SK-N-SH (cell line): ENCODE data around the gene MYO9A. TPM values are rescaled to one million over a fixed set of nuclear protein-coding genes. Genes with fewer than 3 reads are reported as not detected.

Experiments used
- CTCF ChIA-PET: fragments of 300-600, 350-600 bp; formaldehyde crosslinking; extraction: SDS; loops from one replicate; lab custom pipeline; 2021; lab: Yijun Ruan, JAX
- POLR2A ChIA-PET: fragments of 350-600 bp; sonication (Branson Sonifier 250); formaldehyde crosslinking; extraction: SDS; loops from one replicate; lab custom pipeline; 2020; ENCODE audit warnings: antibody characterized with exemption, inconsistent platforms; lab: Yijun Ruan, JAX
- DNase-seq: peaks from one replicate; pipeline ENCODE4 v3.0.0; 2012
- H2AFZ ChIP-seq: fragments of 200-600 bp; sonication (generic); 2 replicates; pipeline ENCODE4 v1.8.1; 2016; ENCODE audit warnings: antibody characterized with exemption, mild to moderate bottlenecking, low read depth
- H3F3A ChIP-seq: fragments of 200-600 bp; sonication (generic); replicated peaks from 2 replicates; pipeline ENCODE3; 2016; ENCODE audit warnings: antibody characterized with exemption, mild to moderate bottlenecking; ENCODE audit not compliant: insufficient read depth
- H3K27ac ChIP-seq, 2 experiments: fragments of 200-500 bp in 1 of 2; fragments of 200-600 bp in 1 of 2; sonication (Bioruptor generic) in 1 of 2; sonication (generic), shearing (Covaris generic) in 1 of 2; 2 replicates each; pipeline versions ENCODE4 v1.5.1 to v1.6.1; 2014 to 2016; ENCODE audit warnings: low read depth in 2 of 2, inconsistent platforms in 1 of 2, low read length in 1 of 2, mild to moderate bottlenecking in 1 of 2, mixed read lengths in 1 of 2
- H3K27me3 ChIP-seq: fragments of 200-600 bp; sonication (generic), shearing (Covaris generic); 2 replicates; pipeline ENCODE4 v1.6.1; 2016; ENCODE audit warnings: mixed run types; ENCODE audit not compliant: insufficient read depth
- H3K36me3 ChIP-seq, 2 experiments: fragments of 200-500 bp in 1 of 2; fragments of 200-600 bp in 1 of 2; sonication (Bioruptor generic) in 1 of 2; sonication (generic) in 1 of 2; replicated peaks in 1 of 2; 2 replicates each; pipeline versions ENCODE3 to v1.5.1; 2014 to 2016; ENCODE audit warnings: low read length in 1 of 2, mild to moderate bottlenecking in 1 of 2; ENCODE audit not compliant: insufficient read depth in 2 of 2, control insufficient read depth in 1 of 2
- H3K4me1 ChIP-seq, 2 experiments: fragments of 200-500 bp in 1 of 2; fragments of 200-600 bp in 1 of 2; sonication (Bioruptor generic) in 1 of 2; sonication (generic), shearing (Covaris generic) in 1 of 2; 2 replicates each; pipeline versions ENCODE4 v1.5.1 to v1.6.1; 2014 to 2016; ENCODE audit warnings: low read depth in 1 of 2, low read length in 1 of 2, mixed run types in 1 of 2; ENCODE audit not compliant: insufficient read depth in 2 of 2, control insufficient read depth in 1 of 2
- H3K4me2 ChIP-seq: fragments of 200-600 bp; sonication (generic), shearing (Covaris generic); 2 replicates; pipeline ENCODE4 v1.6.1; 2017; ENCODE audit warnings: mixed run types
- H3K4me3 ChIP-seq, 2 experiments: fragments of 200-500 bp in 1 of 2; fragments of 200-600 bp in 1 of 2; sonication (Bioruptor generic) in 1 of 2; sonication (generic), shearing (Covaris generic) in 1 of 2; 2 replicates each; pipeline versions ENCODE4 v1.5.1 to v1.8.1; 2014 to 2016; ENCODE audit warnings: low read depth in 2 of 2, inconsistent platforms in 1 of 2, low read length in 1 of 2, mild to moderate bottlenecking in 1 of 2, mixed read lengths in 1 of 2, moderate library complexity in 1 of 2
- H3K79me2 ChIP-seq: fragments of 200-600 bp; sonication (generic); 2 replicates; pipeline ENCODE4 v1.8.1; 2017; ENCODE audit warnings: mild to moderate bottlenecking; ENCODE audit not compliant: insufficient read depth
- H3K9ac ChIP-seq: fragments of 200-600 bp; sonication (generic); 2 replicates; pipeline ENCODE4 v1.6.1; 2017; ENCODE audit warnings: mixed run types
- H3K9me2 ChIP-seq: fragments of 200-600 bp; sonication (generic); 2 replicates; pipeline ENCODE4 v1.6.1; 2017; ENCODE audit warnings: mixed run types
- H3K9me3 ChIP-seq: fragments of 200-600 bp; sonication (generic); 2 replicates; pipeline ENCODE4 v1.6.1; 2017; ENCODE audit warnings: mixed run types, mild to moderate bottlenecking, moderate library complexity
- H4K20me1 ChIP-seq: fragments of 200-600 bp; sonication (generic); 2 replicates; pipeline ENCODE4 v1.6.1; 2017; ENCODE audit warnings: mild to moderate bottlenecking, mixed run types; ENCODE audit not compliant: insufficient read depth
- CHD2 ChIP-seq: fragments of 150-350 bp; IDR thresholded peaks from 2 replicates; pipeline ENCODE4 v1.6.1; 2018; ENCODE audit warnings: low read length; ENCODE audit not compliant: partially characterized antibody
- EP300 ChIP-seq, 2 experiments: IDR thresholded peaks; 2 replicates each; pipeline versions ENCODE4 v1.4.0 to v1.6.1; 2012; ENCODE audit warnings: borderline replicate concordance in 1 of 2, low read depth in 1 of 2, low read length in 1 of 2
- EZH2phosphoT487 ChIP-seq: fragments of 200-600 bp; sonication (generic); IDR thresholded peaks from 2 replicates; pipeline ENCODE4 v1.6.1; 2017; ENCODE audit warnings: low read depth, mixed run types, mild to moderate bottlenecking, antibody characterized with exemption, moderate library complexity, borderline replicate concordance
- FOXM1 ChIP-seq: IDR thresholded peaks from 2 replicates; pipeline ENCODE4 v1.4.0; 2012; ENCODE audit warnings: low read depth, mild to moderate bottlenecking
- GATA2 ChIP-seq: sonication (generic); formaldehyde crosslinking; IDR thresholded peaks from 2 replicates; pipeline ENCODE4 v1.5.0; 2020; ENCODE audit warnings: mild to moderate bottlenecking, missing genetic modification reagents
- MXI1 ChIP-seq: IDR thresholded peaks from 2 replicates; pipeline ENCODE4 v1.6.1; 2012; ENCODE audit warnings: mild to moderate bottlenecking, low read depth, low read length, improper control_type of control experiment
- NFIC ChIP-seq: IDR thresholded peaks from 2 replicates; pipeline ENCODE4 v1.4.0; 2012; ENCODE audit warnings: borderline replicate concordance
- NRF1 ChIP-seq: IDR thresholded peaks from 2 replicates; pipeline ENCODE4 v1.6.1; 2012; ENCODE audit warnings: low read depth, mild to moderate bottlenecking, low read length
- POLR2AphosphoS5 ChIP-seq: IDR thresholded peaks from 2 replicates; pipeline ENCODE4 v1.6.1; 2012; ENCODE audit warnings: low read depth, low read length
- RCOR1 ChIP-seq: fragments of 150-350 bp; IDR thresholded peaks from 2 replicates; pipeline ENCODE4 v1.6.1; 2017; ENCODE audit warnings: antibody characterized with exemption, low read length
- SIN3A ChIP-seq: IDR thresholded peaks from 2 replicates; pipeline ENCODE4 v1.6.1; 2012; ENCODE audit warnings: low read depth, mild to moderate bottlenecking, low read length, moderate library complexity, borderline replicate concordance
- SMC3 ChIP-seq: IDR thresholded peaks from 2 replicates; pipeline ENCODE4 v1.6.1; 2012; ENCODE audit warnings: low read depth, low read length, improper control_type of control experiment
- TAF1 ChIP-seq: IDR thresholded peaks from 2 replicates; pipeline ENCODE4 v1.6.1; 2012; ENCODE audit warnings: low read depth, mild to moderate bottlenecking, low read length, moderate library complexity, borderline replicate concordance
- TCF12 ChIP-seq: IDR thresholded peaks from 2 replicates; pipeline ENCODE4 v1.4.0; 2012
- YY1 ChIP-seq: IDR thresholded peaks from 2 replicates; pipeline ENCODE4 v1.4.0; 2012; ENCODE audit warnings: low read depth, mild to moderate bottlenecking
- WGBS: methylation state at CpG from one replicate; pipeline ENCODE4 v1.1.6; 2017; ENCODE audit warnings: low lambda C conversion rate; 5-methylcytosine and 5-hydroxymethylcytosine counted together
- polyA plus RNA-seq, 3 experiments: library from polyadenylated mRNA; depleted of rRNA; stranded (reverse); fragments of >200 nt; gene quantifications; 2 replicates each; pipeline ENCODE4 v1.2.3, GENCODE V29; 2012
- TF ChIP-seq, protein P1 (sequence below): IDR thresholded peaks from 2 replicates; pipeline ENCODE4 v1.4.0; 2012; ENCODE audit warnings: low read depth, borderline replicate concordance
- TF ChIP-seq, protein P2 (sequence below): IDR thresholded peaks from 2 replicates; pipeline ENCODE4 v1.4.0; 2012; ENCODE audit warnings: low read depth
- TF ChIP-seq, protein P3 (sequence below): fragments of 150-350 bp; IDR thresholded peaks from 2 replicates; pipeline ENCODE4 v1.6.1; 2016; ENCODE audit warnings: mild to moderate bottlenecking, low read depth, low read length
- TF ChIP-seq, protein P4 (sequence below): IDR thresholded peaks from 2 replicates; pipeline ENCODE4; 2012

The MYO9A gene
- polyA plus RNA-seq, 1 of the 3 experiments (the other 2 are of a cell fraction), result 4.1 TPM

DNA sequence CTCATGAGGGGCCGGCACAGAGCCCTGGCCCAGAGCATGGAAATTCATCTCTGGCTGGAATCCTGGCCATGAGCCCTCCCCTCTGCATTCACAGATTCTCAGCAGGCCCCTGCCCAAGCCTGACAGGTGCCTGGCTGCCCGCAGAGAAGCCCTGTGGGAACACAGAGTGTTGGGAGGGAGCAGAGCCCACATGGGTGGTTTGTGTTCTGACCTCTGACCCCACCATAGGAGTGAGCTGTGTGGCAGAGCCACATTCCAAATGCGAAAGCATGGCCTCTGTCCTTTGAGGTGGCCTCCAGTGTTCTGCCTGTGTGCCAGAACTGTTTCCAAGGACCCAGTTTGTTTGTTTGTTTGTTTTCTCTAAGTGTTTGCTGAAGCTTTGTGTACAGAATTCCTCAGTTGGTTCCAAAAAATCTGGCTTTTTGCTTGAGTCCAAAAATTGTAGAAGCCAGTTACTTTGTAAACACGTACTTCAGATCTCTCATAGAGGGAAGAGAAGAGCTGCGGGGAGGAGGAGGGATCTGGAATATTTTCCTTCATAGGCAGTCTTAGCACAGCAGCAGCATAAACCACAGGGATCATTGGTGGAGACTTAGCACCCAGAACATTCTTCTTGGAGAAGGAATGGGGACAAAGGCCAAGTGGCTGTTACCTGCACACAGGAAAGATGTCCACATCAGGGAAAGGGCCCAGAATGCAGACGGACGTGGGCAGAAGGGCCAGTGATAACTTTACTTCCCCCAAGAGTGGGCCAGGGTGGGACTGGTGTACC is 43.6 kb upstream of the MYO9A start:
- Histone ChIP-seq H3K9me2 (no peaks in the 10 kb centered on the region), H3K79me2 (no peaks in the 10 kb centered on the region), H4K20me1 (no peaks in the 10 kb centered on the region), H3K4me1 (no peaks in the 10 kb centered on the region), H3K9ac (no peak overlapping the region), H3K36me3 (no peaks in the 10 kb centered on the region), H2AFZ (no peak overlapping the region), H3K27me3 (no peaks in the 10 kb centered on the region), H3K4me3 (no peak overlapping the region), H3K27ac (no peak overlapping the region), H3K9me3 (no peaks in the 10 kb centered on the region), H3K4me2 (no peak overlapping the region), H3F3A (no peaks in the 10 kb centered on the region)
- WGBS, result 89% methylated on average over 7 of the region's 7 CpGs
- ChIA-PET CTCF (interaction anchor here (1.5 to 2.2 kb wide), 2 partner anchors 408 to 418 kb away, joined by 4 to 13 read pairs; no protein-coding TSS in a partner anchor), POLR2A (no interaction called here)
- DNase-seq, result no peak
- TF ChIP-seq, protein P1, sequence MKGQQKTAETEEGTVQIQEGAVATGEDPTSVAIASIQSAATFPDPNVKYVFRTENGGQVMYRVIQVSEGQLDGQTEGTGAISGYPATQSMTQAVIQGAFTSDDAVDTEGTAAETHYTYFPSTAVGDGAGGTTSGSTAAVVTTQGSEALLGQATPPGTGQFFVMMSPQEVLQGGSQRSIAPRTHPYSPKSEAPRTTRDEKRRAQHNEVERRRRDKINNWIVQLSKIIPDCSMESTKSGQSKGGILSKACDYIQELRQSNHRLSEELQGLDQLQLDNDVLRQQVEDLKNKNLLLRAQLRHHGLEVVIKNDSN, result no peak
- TF ChIP-seq CHD2 (no peak), TAF1 (no peak), MXI1 (no peak), POLR2AphosphoS5 (no peak), YY1 (no peak), RCOR1 (no peak)
- TF ChIP-seq, protein P2, sequence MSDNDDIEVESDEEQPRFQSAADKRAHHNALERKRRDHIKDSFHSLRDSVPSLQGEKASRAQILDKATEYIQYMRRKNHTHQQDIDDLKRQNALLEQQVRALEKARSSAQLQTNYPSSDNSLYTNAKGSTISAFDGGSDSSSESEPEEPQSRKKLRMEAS, result no peak

DNA sequence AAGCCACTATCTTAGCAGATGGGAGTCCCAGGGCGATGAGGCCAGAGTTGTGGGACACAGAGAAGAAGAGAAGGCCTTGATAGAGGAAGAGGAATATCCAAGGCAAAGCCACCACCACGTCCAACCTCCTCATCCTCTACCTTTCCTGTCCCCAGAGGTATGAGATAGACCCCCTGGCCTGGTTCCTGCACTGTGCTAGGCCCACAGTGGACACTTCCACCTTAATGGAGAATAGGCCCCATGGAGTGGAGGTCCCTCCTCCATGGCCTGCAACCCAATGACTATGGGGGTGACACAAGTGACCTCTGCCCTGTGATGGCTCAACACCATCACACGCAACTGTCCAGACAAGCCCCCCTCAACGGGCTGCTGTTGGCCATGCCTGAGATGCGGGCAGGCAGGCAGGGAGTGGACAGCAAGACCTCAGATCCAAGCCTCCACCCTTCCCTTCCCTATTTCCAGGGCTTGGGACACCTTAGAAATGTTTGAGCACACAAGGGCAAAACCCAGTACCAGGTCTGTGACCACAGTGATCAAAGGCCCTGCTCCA is 42.8 kb upstream of the MYO9A start:
- Histone ChIP-seq H4K20me1 (no peaks in the 10 kb centered on the region), H3K79me2 (no peaks in the 10 kb centered on the region), H3K9me2 (no peaks in the 10 kb centered on the region), H3K36me3 (no peaks in the 10 kb centered on the region), H3K4me3 (no peak overlapping the region), H3K27ac (no peak overlapping the region), H3K27me3 (no peaks in the 10 kb centered on the region), H3K9ac (no peak overlapping the region), H3F3A (no peaks in the 10 kb centered on the region), H3K4me2 (no peak overlapping the region), H3K4me1 (peaks cover under 1 to 1% of the 10 kb centered on the region in 2 experiments; a peak in 1 of 4 replicates), H2AFZ (no peak overlapping the region), H3K9me3 (no peaks in the 10 kb centered on the region)
- ChIA-PET CTCF (no interaction called here), POLR2A (no interaction called here)
- DNase-seq, result no peak
- WGBS, result 46% methylated on average over 3 of the region's 5 CpGs
- TF ChIP-seq SMC3 (no peak), EP300 (IDR thresholded peaks at IDR 0.05; ENCODE audit: borderline replicate concordance in 1 of 2, low read depth in 1 of 2, low read length in 1 of 2) (no peak), NFIC (no peak), NRF1 (no peak), TCF12 (no peak), FOXM1 (no peak), YY1 (no peak), RCOR1 (no peak), EZH2phosphoT487 (no peak), SIN3A (no peak), TAF1 (no peak), GATA2 (CRISPR knock-in tag) (no peak)
- TF ChIP-seq, protein P3, sequence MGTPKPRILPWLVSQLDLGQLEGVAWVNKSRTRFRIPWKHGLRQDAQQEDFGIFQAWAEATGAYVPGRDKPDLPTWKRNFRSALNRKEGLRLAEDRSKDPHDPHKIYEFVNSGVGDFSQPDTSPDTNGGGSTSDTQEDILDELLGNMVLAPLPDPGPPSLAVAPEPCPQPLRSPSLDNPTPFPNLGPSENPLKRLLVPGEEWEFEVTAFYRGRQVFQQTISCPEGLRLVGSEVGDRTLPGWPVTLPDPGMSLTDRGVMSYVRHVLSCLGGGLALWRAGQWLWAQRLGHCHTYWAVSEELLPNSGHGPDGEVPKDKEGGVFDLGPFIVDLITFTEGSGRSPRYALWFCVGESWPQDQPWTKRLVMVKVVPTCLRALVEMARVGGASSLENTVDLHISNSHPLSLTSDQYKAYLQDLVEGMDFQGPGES, result no peak
- TF ChIP-seq, protein P4, sequence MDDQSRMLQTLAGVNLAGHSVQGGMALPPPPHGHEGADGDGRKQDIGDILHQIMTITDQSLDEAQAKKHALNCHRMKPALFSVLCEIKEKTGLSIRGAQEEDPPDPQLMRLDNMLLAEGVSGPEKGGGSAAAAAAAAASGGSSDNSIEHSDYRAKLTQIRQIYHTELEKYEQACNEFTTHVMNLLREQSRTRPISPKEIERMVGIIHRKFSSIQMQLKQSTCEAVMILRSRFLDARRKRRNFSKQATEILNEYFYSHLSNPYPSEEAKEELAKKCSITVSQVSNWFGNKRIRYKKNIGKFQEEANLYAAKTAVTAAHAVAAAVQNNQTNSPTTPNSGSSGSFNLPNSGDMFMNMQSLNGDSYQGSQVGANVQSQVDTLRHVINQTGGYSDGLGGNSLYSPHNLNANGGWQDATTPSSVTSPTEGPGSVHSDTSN, result no peak
